MM.1S (cell line): ENCODE results near the gene COLEC12.

Experiments
- EZH2 ChIP-seq: fragments of 300-600 bp; sonication (generic); optimal IDR thresholded peaks from 2 replicates; pipeline ENCODE3; 2017; ENCODE audit warnings: low read depth, mild to moderate bottlenecking, antibody characterized with exemption, low read length, mixed read lengths
- TF ChIP-seq, protein P1 (sequence below): fragments of 300-600 bp; sonication (generic); IDR thresholded peaks from 2 replicates; pipeline ENCODE4 v1.5.1; 2016; ENCODE audit warnings: antibody characterized with exemption, low read length, mixed read lengths

DNA sequence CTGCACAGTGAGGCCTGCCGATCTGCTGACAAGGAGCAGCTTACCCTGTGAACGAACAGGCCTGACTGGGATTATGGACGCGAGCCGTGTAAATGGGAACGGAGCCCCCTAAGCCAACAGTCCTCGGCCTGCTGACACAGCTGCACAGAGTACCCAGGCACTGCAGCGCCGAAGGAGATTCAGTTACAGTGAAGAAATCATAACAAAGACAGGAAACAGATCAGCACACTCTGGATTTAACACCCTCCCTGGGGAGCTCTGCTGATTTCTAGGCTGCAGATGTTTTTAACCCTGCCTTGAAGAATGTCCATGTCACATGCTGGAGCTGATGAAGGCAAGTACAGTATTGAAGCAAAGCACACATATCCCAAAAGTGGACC is 43.4 kb downstream of the COLEC12 start:
- TF ChIP-seq, protein P1, sequence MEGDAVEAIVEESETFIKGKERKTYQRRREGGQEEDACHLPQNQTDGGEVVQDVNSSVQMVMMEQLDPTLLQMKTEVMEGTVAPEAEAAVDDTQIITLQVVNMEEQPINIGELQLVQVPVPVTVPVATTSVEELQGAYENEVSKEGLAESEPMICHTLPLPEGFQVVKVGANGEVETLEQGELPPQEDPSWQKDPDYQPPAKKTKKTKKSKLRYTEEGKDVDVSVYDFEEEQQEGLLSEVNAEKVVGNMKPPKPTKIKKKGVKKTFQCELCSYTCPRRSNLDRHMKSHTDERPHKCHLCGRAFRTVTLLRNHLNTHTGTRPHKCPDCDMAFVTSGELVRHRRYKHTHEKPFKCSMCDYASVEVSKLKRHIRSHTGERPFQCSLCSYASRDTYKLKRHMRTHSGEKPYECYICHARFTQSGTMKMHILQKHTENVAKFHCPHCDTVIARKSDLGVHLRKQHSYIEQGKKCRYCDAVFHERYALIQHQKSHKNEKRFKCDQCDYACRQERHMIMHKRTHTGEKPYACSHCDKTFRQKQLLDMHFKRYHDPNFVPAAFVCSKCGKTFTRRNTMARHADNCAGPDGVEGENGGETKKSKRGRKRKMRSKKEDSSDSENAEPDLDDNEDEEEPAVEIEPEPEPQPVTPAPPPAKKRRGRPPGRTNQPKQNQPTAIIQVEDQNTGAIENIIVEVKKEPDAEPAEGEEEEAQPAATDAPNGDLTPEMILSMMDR = no peak
- no peak for TF ChIP-seq EZH2
